Measurements from ENCODE around the gene CKB. TPM values are rescaled to one million over a fixed set of nuclear protein-coding genes. Genes with fewer than 3 reads are reported as not detected.

Gene CKB
- total and polyA plus RNA-seq, 12 donors, result 273 to 1,062 (median 632) TPM

DNA sequence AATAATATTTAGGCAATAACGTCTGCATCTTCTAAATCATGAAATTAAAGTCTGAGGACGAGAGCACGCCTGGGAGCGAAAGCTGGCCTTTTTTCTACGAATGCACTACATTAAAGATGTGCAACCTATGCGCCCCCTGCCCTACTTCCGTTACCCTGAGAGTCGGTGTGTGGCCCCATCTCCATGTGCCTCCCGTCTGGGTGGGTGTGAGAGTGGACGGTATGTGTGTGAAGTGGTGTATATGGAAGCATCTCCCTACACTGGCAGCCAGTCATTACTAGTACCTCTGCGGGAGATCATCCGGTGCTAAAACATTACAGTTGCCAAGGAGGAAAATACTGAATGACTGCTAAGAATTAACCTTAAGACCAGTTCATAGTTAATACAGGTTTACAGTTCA is 19.3 kb downstream of the CKB start:
- Histone ChIP-seq H3K4me1 (peaks cover 0 to 19% (median 11%) of the 10 kb centered on the region in 9 donors), H3K9me3 (no peaks in the 10 kb centered on the region), H3K4me3 (no peak overlapping the region), H3K36me3 (peaks cover 0 to 91% (median 40%) of the 10 kb centered on the region in 9 donors), H3K27ac (no peak overlapping the region), H3K27me3 (no peaks in the 10 kb centered on the region)
- ATAC-seq (no peak), DNase-seq (no peak)
- intact Hi-C loops (cut with DNase I), result loop anchor here in 7 of 10 donors (5.0 kb wide), 2 partner anchors 44 to 49 kb away; no protein-coding TSS in a partner anchor
- TF ChIP-seq, protein P1, sequence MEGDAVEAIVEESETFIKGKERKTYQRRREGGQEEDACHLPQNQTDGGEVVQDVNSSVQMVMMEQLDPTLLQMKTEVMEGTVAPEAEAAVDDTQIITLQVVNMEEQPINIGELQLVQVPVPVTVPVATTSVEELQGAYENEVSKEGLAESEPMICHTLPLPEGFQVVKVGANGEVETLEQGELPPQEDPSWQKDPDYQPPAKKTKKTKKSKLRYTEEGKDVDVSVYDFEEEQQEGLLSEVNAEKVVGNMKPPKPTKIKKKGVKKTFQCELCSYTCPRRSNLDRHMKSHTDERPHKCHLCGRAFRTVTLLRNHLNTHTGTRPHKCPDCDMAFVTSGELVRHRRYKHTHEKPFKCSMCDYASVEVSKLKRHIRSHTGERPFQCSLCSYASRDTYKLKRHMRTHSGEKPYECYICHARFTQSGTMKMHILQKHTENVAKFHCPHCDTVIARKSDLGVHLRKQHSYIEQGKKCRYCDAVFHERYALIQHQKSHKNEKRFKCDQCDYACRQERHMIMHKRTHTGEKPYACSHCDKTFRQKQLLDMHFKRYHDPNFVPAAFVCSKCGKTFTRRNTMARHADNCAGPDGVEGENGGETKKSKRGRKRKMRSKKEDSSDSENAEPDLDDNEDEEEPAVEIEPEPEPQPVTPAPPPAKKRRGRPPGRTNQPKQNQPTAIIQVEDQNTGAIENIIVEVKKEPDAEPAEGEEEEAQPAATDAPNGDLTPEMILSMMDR (IDR thresholded peaks at IDR 0.05), result no peak
- WGBS, 2 donors, result 93 to 95% methylated on average over 12 of the region's 12 CpGs

DNA sequence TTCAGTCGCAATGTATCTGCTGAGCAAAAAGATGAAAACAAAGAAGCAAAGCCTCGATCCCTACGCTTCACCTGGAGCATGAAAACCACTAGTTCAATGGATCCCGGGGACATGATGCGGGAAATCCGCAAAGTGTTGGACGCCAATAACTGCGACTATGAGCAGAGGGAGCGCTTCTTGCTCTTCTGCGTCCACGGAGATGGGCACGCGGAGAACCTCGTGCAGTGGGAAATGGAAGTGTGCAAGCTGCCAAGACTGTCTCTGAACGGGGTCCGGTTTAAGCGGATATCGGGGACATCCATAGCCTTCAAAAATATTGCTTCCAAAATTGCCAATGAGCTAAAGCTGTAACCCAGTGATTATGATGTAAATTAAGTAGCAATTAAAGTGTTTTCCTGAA is 19.8 kb downstream of the CKB start:
- Histone ChIP-seq H3K9me3 (no peaks in the 10 kb centered on the region), H3K36me3 (peaks cover 0 to 91% (median 40%) of the 10 kb centered on the region in 9 donors), H3K4me1 (peaks cover 0 to 19% (median 11%) of the 10 kb centered on the region in 9 donors), H3K27me3 (no peaks in the 10 kb centered on the region), H3K4me3 (no peak overlapping the region), H3K27ac (no peak overlapping the region)
- TF ChIP-seq, protein P1 (IDR thresholded peaks at IDR 0.05), result no peak
- ATAC-seq (no peak), DNase-seq (no peak)
- intact Hi-C loops (cut with DNase I), result loop anchor here in 7 of 10 donors (5.0 kb wide), 2 partner anchors 44 to 49 kb away; no protein-coding TSS in a partner anchor
- WGBS, 2 donors, result 95 to 96% methylated on average over 18 of the region's 18 CpGs

DNA sequence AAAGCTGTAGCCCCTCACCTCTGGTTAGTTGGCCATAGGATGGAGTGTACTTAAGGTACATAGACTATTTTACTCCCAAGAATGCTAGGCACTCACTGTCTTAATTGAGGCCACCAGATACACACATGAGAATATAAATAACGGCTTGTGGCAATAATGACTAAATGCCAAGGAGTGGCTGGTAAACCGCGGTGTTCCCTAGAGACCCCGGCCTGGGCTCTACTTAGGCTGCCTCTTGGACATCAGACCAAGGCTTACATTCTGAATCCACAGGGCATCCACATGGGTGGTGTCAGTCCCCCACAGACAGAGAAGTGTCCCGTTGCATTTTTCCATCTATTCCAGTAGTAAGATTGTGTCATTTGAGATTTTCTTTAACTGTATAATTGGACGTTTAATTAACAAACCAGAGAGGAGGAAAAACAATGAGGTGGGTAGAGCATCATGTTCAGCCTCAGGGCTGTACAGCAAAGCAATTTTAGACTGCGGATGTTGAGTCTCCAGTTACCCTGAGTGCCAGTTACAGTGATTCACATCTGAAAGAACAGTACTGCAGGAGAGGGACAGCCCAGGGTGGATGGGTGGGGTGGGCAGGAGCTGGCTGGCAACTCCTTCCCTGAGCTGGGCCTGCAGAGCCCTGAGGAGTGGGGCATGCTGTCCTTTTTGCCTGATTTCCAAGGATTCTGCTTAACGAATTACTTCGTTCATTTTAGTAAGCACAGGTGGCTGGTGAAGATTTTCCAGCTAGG is 20.5 kb downstream of the CKB start:
- H3K4me1 ChIP-seq, result peaks cover 0 to 20% (median 8%) of the 10 kb centered on the region in 9 donors
- ATAC-seq, result no peak
- H3K27me3 ChIP-seq, result no peaks in the 10 kb centered on the region
- H3K4me3 ChIP-seq, result no peak overlapping the region
- WGBS, 2 donors, result 90 to 92% methylated on average over 9 of the region's 9 CpGs
- intact Hi-C loops (cut with DNase I), result loop anchor here in 7 of 10 donors (5.0 kb wide), 2 partner anchors 45 to 50 kb away; no protein-coding TSS in a partner anchor
- no peak overlapping the region for H3K27ac ChIP-seq
- no peaks in the 10 kb centered on the region for H3K9me3 ChIP-seq
- no peak for DNase-seq
- TF ChIP-seq, protein P1 (IDR thresholded peaks at IDR 0.05), result no peak
- peaks cover 0 to 97% (median 40%) of the 10 kb centered on the region in 9 donors for H3K36me3 ChIP-seq

DNA sequence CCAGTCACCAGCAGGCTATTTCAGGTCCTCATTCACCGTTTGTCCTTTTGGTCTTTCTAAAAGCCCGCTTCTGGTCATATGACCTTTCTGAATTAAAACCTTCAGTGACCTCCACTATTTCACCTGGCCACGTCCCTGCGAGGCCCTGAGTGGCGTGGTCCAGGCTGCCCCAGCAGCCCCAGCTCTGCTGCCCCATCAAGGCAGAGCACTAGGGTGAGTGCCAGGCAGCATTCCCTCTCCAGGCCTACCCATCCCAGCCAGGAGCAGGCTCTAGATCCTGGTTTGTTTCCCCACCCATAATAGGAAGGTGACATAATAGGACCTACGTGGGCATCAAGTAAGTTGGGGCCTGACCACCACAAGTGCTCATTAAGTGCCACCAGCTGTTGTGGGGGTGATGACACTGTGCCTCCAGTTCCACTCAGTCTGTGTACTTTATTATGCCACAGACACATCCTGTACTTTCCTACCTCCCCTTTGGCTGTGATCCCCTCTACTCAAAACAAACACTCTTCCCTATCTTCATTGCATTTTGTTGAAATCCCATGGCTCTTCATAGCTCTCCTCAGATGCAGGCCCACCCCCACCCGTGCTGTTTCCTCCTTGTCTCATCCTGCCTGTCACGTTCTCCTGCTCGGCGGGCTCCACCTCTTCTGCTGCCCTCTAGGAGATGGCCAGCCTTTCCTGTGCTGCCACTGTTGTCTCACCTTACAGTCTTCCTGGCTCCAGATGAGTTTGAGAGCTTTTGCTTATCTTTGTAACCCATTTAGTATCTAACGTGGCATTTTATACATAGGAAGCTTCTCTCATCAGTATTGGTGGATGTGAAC is 21.4 kb downstream of the CKB start:
- Histone ChIP-seq H3K36me3 (peaks cover 0 to 100% (median 41%) of the 10 kb centered on the region in 9 donors), H3K27ac (peak overlapping the region in 1 of 10 donors; percentile 61), H3K4me1 (peaks cover 5 to 23% (median 8%) of the 10 kb centered on the region in 9 donors), H3K4me3 (no peak overlapping the region), H3K9me3 (no peaks in the 10 kb centered on the region), H3K27me3 (no peaks in the 10 kb centered on the region)
- DNase-seq (no peak), ATAC-seq (peak in 6 of 8 donors; percentile 8 to 37 (median 26))
- intact Hi-C loops (cut with DNase I), result loop anchor here in 7 of 10 donors (5.0 kb wide), 2 partner anchors 46 to 51 kb away; no protein-coding TSS in a partner anchor
- 67 to 79% methylated on average over 11 of the region's 11 CpGs for WGBS, 2 donors
- TF ChIP-seq, protein P1 (IDR thresholded peaks at IDR 0.05), result no peak
